SH-SY5Y (cell line): ENCODE measurements around the gene HOXD3.

Experiments used
- GATA2 ChIP-seq: IDR thresholded peaks from 2 replicates; pipeline ENCODE4 v1.6.1; 2011; ENCODE audit warnings: mild to moderate bottlenecking, low read depth, low read length
- GATA3 ChIP-seq: IDR thresholded peaks from 2 replicates; pipeline ENCODE4 v1.6.1; 2011; ENCODE audit warnings: low read depth, mild to moderate bottlenecking, low read length, moderate library complexity

GRCh38 chr2:176126929-176127773 is 30.0 kb upstream of the HOXD3 start:
- no peak for TF ChIP-seq GATA2
- no peak for TF ChIP-seq GATA3
